ENCODE results near the gene SCG5.

SCG5 gene

DNA sequence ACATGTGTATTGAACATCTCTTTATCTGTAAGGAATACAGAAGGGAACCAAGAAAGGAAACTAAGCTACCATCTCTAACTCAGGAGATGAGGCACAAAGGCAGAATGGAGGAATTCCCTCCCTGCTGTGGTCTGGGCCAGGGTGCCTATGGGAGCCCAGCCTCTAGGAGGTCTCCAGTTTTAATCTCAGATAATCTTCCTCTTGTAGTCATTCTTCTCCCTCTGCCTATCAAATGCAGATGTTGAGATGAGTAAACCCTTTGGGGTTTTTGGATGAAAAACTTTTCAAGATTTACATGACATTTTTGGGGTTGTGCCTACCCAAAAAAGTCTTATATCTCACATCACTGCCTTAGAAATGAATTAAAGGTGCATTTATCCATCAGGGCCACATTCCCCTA is 23.3 kb downstream of the SCG5 start:
- Histone ChIP-seq H3K9me3 (ENCODE audit: low read length) (no peaks in the 10 kb centered on the region), H3K4me3 (ENCODE audit: low read depth in 1 of 2, low read length in 2 of 2) (no peak overlapping the region), H3K9ac (ENCODE audit: low read length) (no peak overlapping the region), H3K36me3 (ENCODE audit: insufficient read depth, low read length) (no peaks in the 10 kb centered on the region), H3K4me1 (ENCODE audit: insufficient read depth, low read length) (no peaks in the 10 kb centered on the region), H3K27ac (ENCODE audit: low read depth, low read length) (no peak overlapping the region), H3K27me3 (ENCODE audit: control insufficient read depth in 1 of 2, insufficient read depth in 2 of 2, low read length in 2 of 2) (no peaks in the 10 kb centered on the region)

DNA sequence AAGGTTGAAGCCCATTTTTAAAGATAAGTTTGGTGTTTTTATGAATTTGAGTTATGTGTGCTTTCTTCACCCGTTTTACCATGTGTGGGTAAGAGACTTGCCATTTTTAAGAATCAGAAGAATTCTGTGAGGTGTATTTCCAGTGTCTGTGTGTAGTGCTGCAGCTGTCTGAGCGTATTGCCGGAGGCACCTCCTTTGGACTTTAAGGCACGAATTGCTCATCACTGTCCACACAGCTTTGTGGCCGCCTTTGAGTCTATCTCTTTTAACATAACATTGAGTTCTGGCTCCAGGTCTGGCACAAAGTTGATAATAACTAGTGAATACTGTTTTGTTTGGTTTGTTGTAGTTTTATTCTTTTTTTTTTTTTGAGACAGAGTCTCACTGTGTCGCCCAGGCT is 25.8 kb downstream of the SCG5 start:
- Histone ChIP-seq H3K27me3 (ENCODE audit: control insufficient read depth in 1 of 2, insufficient read depth in 2 of 2, low read length in 2 of 2) (no peaks in the 10 kb centered on the region), H3K9me3 (ENCODE audit: low read length) (no peaks in the 10 kb centered on the region), H3K4me3 (ENCODE audit: low read depth in 1 of 2, low read length in 2 of 2) (no peak overlapping the region), H3K4me1 (ENCODE audit: insufficient read depth, low read length) (no peaks in the 10 kb centered on the region), H3K9ac (ENCODE audit: low read length) (no peak overlapping the region), H3K36me3 (ENCODE audit: insufficient read depth, low read length) (no peaks in the 10 kb centered on the region), H3K27ac (ENCODE audit: low read depth, low read length) (no peak overlapping the region)

DNA sequence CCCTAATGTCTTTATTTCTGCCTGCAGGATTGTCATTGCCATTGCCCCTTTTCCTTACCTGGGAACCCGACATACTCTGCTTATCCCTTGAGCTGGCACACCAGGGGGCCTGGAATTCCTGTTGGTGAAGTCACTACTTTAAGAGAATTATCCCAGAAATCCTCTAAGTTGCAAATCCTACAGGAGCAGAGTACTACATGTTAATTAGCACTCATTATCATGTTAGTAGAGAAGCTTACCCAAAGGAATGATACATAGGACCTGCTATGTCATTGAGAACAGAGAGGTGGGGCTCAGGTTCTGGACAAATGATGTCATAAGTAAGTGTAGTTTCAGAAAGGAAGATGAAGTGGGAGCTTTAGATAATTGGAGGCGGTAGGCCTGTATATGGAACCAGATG is 27.4 kb downstream of the SCG5 start:
- H3K27me3 ChIP-seq (ENCODE audit: control insufficient read depth in 1 of 2, insufficient read depth in 2 of 2, low read length in 2 of 2): no peaks in the 10 kb centered on the region
- no peaks in the 10 kb centered on the region for H3K36me3 ChIP-seq (ENCODE audit: insufficient read depth, low read length)
- no peaks in the 10 kb centered on the region for H3K4me1 ChIP-seq (ENCODE audit: insufficient read depth, low read length)
- H3K9me3 ChIP-seq (ENCODE audit: low read length): no peaks in the 10 kb centered on the region
- H3K4me3 ChIP-seq (ENCODE audit: low read depth in 1 of 2, low read length in 2 of 2): no peak overlapping the region
- H3K27ac ChIP-seq (ENCODE audit: low read depth, low read length): no peak overlapping the region
- H3K9ac ChIP-seq (ENCODE audit: low read length): no peak overlapping the region

GRCh38 chr15:32669896-32670611 is 28.5 kb downstream of the SCG5 start:
- H3K9ac ChIP-seq (ENCODE audit: low read length): no peak overlapping the region
- H3K27ac ChIP-seq (ENCODE audit: low read depth, low read length): no peak overlapping the region
- no peaks in the 10 kb centered on the region for H3K9me3 ChIP-seq (ENCODE audit: low read length)
- no peaks in the 10 kb centered on the region for H3K4me1 ChIP-seq (ENCODE audit: insufficient read depth, low read length)
- H3K4me3 ChIP-seq (ENCODE audit: low read depth in 1 of 2, low read length in 2 of 2): no peak overlapping the region
- H3K36me3 ChIP-seq (ENCODE audit: insufficient read depth, low read length): no peaks in the 10 kb centered on the region
- H3K27me3 ChIP-seq (ENCODE audit: control insufficient read depth in 1 of 2, insufficient read depth in 2 of 2, low read length in 2 of 2): no peaks in the 10 kb centered on the region

- H3K36me3 ChIP-seq (ENCODE audit: insufficient read depth, low read length): no peaks in the 10 kb centered on the region
- no peaks in the 10 kb centered on the region for H3K4me1 ChIP-seq (ENCODE audit: insufficient read depth, low read length)
- no peak overlapping the region for H3K27ac ChIP-seq (ENCODE audit: low read depth, low read length)
- H3K9me3 ChIP-seq (ENCODE audit: low read length): no peaks in the 10 kb centered on the region
- no peak overlapping the region for H3K9ac ChIP-seq (ENCODE audit: low read length)
- no peak overlapping the region for H3K4me3 ChIP-seq (ENCODE audit: low read depth in 1 of 2, low read length in 2 of 2)
- no peaks in the 10 kb centered on the region for H3K27me3 ChIP-seq (ENCODE audit: control insufficient read depth in 1 of 2, insufficient read depth in 2 of 2, low read length in 2 of 2)
Measured at GRCh38 chr15:32670623-32671022, 29.1 kb downstream of the SCG5 start.

- no peaks in the 10 kb centered on the region for H3K9me3 ChIP-seq (ENCODE audit: low read length)
- H3K4me1 ChIP-seq (ENCODE audit: insufficient read depth, low read length): no peaks in the 10 kb centered on the region
- H3K27ac ChIP-seq (ENCODE audit: low read depth, low read length): no peak overlapping the region
- H3K36me3 ChIP-seq (ENCODE audit: insufficient read depth, low read length): no peaks in the 10 kb centered on the region
- H3K27me3 ChIP-seq (ENCODE audit: control insufficient read depth in 1 of 2, insufficient read depth in 2 of 2, low read length in 2 of 2): no peaks in the 10 kb centered on the region
- H3K4me3 ChIP-seq (ENCODE audit: low read depth in 1 of 2, low read length in 2 of 2): no peak overlapping the region
- no peak overlapping the region for H3K9ac ChIP-seq (ENCODE audit: low read length)
Measured at GRCh38 chr15:32671339-32672325, 30.1 kb downstream of the SCG5 start.

GRCh38 chr15:32674681-32675080 is 33.2 kb downstream of the SCG5 start:
- Histone ChIP-seq H3K27me3 (ENCODE audit: control insufficient read depth in 1 of 2, insufficient read depth in 2 of 2, low read length in 2 of 2) (no peaks in the 10 kb centered on the region), H3K9me3 (ENCODE audit: low read length) (no peaks in the 10 kb centered on the region), H3K4me1 (ENCODE audit: insufficient read depth, low read length) (no peaks in the 10 kb centered on the region), H3K36me3 (ENCODE audit: insufficient read depth, low read length) (no peaks in the 10 kb centered on the region), H3K9ac (ENCODE audit: low read length) (no peak overlapping the region), H3K27ac (ENCODE audit: low read depth, low read length) (no peak overlapping the region), H3K4me3 (ENCODE audit: low read depth in 1 of 2, low read length in 2 of 2) (no peak overlapping the region)

- no peak overlapping the region for H3K4me3 ChIP-seq (ENCODE audit: low read depth in 1 of 2, low read length in 2 of 2)
- H3K36me3 ChIP-seq (ENCODE audit: insufficient read depth, low read length): no peaks in the 10 kb centered on the region
- H3K4me1 ChIP-seq (ENCODE audit: insufficient read depth, low read length): no peaks in the 10 kb centered on the region
- H3K27ac ChIP-seq (ENCODE audit: low read depth, low read length): no peak overlapping the region
- H3K9ac ChIP-seq (ENCODE audit: low read length): no peak overlapping the region
- H3K27me3 ChIP-seq (ENCODE audit: control insufficient read depth in 1 of 2, insufficient read depth in 2 of 2, low read length in 2 of 2): no peaks in the 10 kb centered on the region
- no peaks in the 10 kb centered on the region for H3K9me3 ChIP-seq (ENCODE audit: low read length)
Measured at GRCh38 chr15:32675466-32675865, 34.0 kb downstream of the SCG5 start.

GRCh38 chr15:32676169-32676568 is 34.7 kb downstream of the SCG5 start:
- no peak overlapping the region for H3K27ac ChIP-seq (ENCODE audit: low read depth, low read length)

DNA sequence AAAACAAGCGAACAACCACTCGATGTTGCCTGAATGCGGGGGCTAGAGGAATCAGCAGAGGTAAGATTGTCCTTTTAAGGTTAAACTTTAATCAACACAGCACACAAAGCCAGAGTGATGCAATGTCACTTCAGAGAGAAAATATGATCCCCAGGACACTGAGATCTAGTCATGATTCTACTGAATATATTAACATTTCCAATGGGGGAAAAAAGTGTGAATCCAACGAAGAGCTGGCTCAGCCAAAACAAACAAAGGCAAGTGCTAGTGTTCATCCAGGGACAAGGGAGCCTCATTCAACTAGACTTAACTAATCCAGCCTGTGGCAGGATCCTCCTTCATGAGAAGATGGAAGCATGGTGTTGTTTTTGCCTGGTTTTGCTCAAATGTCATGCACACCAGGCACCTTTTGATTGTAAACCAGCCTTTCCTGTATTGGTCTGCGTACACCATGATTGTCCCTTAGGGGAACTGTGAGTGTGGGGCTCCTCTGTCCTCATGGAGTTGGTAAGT is 35.8 kb downstream of the SCG5 start:
- Histone ChIP-seq H3K27me3 (ENCODE audit: control insufficient read depth in 1 of 2, insufficient read depth in 2 of 2, low read length in 2 of 2) (no peaks in the 10 kb centered on the region), H3K9ac (ENCODE audit: low read length) (no peak overlapping the region), H3K36me3 (ENCODE audit: insufficient read depth, low read length) (no peaks in the 10 kb centered on the region), H3K4me1 (ENCODE audit: insufficient read depth, low read length) (no peaks in the 10 kb centered on the region), H3K27ac (ENCODE audit: low read depth, low read length) (no peak overlapping the region), H3K9me3 (ENCODE audit: low read length) (no peaks in the 10 kb centered on the region), H3K4me3 (ENCODE audit: low read depth in 1 of 2, low read length in 2 of 2) (no peak overlapping the region)

More at GRCh38 chr15:32676169-32676568, 34.7 kb downstream of the SCG5 start:
- H3K9ac ChIP-seq (ENCODE audit: low read length): no peak overlapping the region
- H3K4me3 ChIP-seq (ENCODE audit: low read depth in 1 of 2, low read length in 2 of 2): no peak overlapping the region
- H3K9me3 ChIP-seq (ENCODE audit: low read length): no peaks in the 10 kb centered on the region
- H3K36me3 ChIP-seq (ENCODE audit: insufficient read depth, low read length): no peaks in the 10 kb centered on the region
- H3K4me1 ChIP-seq (ENCODE audit: insufficient read depth, low read length): no peaks in the 10 kb centered on the region
- no peaks in the 10 kb centered on the region for H3K27me3 ChIP-seq (ENCODE audit: control insufficient read depth in 1 of 2, insufficient read depth in 2 of 2, low read length in 2 of 2)

- Histone ChIP-seq H3K27ac (ENCODE audit: low read depth, low read length) (no peak overlapping the region), H3K36me3 (ENCODE audit: insufficient read depth, low read length) (no peaks in the 10 kb centered on the region), H3K4me1 (ENCODE audit: insufficient read depth, low read length) (no peaks in the 10 kb centered on the region), H3K27me3 (ENCODE audit: control insufficient read depth in 1 of 2, insufficient read depth in 2 of 2, low read length in 2 of 2) (no peaks in the 10 kb centered on the region), H3K4me3 (ENCODE audit: low read depth in 1 of 2, low read length in 2 of 2) (no peak overlapping the region), H3K9me3 (ENCODE audit: low read length) (no peaks in the 10 kb centered on the region), H3K9ac (ENCODE audit: low read length) (no peak overlapping the region)
Measured at GRCh38 chr15:32679298-32679690, 37.8 kb downstream of the SCG5 start.
